Keratinocyte (primary cell): ENCODE measurements around the gene SLIT3. TPM values are rescaled to one million over a fixed set of nuclear protein-coding genes. Genes with fewer than 3 reads are reported as not detected.

ENCODE experiments used
- DNase-seq: peaks from one replicate; pipeline ENCODE4 v3.0.0-alpha.2; 2011; ENCODE audit warnings: low read depth, missing footprints, low spot score
- FAIRE-seq: peaks from 2 replicates; lab custom pipeline; 2011; peaks lifted over from hg19 to GRCh38; lab: Jason Lieb, UNC
- H2AFZ ChIP-seq: 2 replicates; pipeline ENCODE4 v1.6.0; 2012; ENCODE audit warnings: low read length, control low read depth, inconsistent platforms; ENCODE audit not compliant: control insufficient read depth
- H3K27ac ChIP-seq: 2 replicates; pipeline ENCODE4 v1.5.1; 2011; ENCODE audit warnings: low read length; ENCODE audit not compliant: control insufficient read depth, insufficient read depth
- H3K27me3 ChIP-seq: 3 replicates; pipeline ENCODE4 v1.6.0; 2011; ENCODE audit warnings: low read length; ENCODE audit not compliant: control insufficient read depth, insufficient read depth; ENCODE audit errors: extremely low read depth
- H3K36me3 ChIP-seq, 2 experiments: 2 replicates in 1 of 2; 3 replicates in 1 of 2; pipeline ENCODE4 v1.5.1; 2011; ENCODE audit warnings: low read length in 2 of 2, mild to moderate bottlenecking in 1 of 2; ENCODE audit not compliant: control insufficient read depth in 2 of 2, insufficient read depth in 2 of 2; ENCODE audit errors: extremely low read depth in 1 of 2
- H3K4me1 ChIP-seq: 3 replicates; pipeline ENCODE4 v1.5.1; 2011; ENCODE audit warnings: low read length; ENCODE audit not compliant: control insufficient read depth, insufficient read depth; ENCODE audit errors: extremely low read depth
- H3K4me2 ChIP-seq: 3 replicates; pipeline ENCODE4 v1.6.0; 2011; ENCODE audit warnings: low read depth, low read length; ENCODE audit not compliant: control insufficient read depth, insufficient read depth; ENCODE audit errors: extremely low read depth
- H3K4me3 ChIP-seq, 3 experiments: fragments of 200-600 bp in 1 of 3; sonication (generic) in 1 of 3; 2 replicates in 2 of 3; 3 replicates in 1 of 3; pipeline ENCODE4 v1.5.1; 2011 to 2016; ENCODE audit warnings: low read length in 3 of 3, mild to moderate bottlenecking in 3 of 3, control low read depth in 2 of 3, inconsistent platforms in 1 of 3, low read depth in 1 of 3, mixed read lengths in 1 of 3, mixed run types in 1 of 3, moderate library complexity in 1 of 3; ENCODE audit not compliant: control insufficient read depth in 2 of 3, insufficient read depth in 2 of 3; ENCODE audit errors: extremely low read depth in 1 of 3
- H3K79me2 ChIP-seq: 2 replicates; pipeline ENCODE4 v1.6.0; 2012; ENCODE audit warnings: low read length; ENCODE audit not compliant: control insufficient read depth, insufficient read depth
- H3K9ac ChIP-seq: 3 replicates; pipeline ENCODE4 v1.6.0; 2011; ENCODE audit warnings: low read length; ENCODE audit not compliant: control insufficient read depth, insufficient read depth; ENCODE audit errors: extremely low read depth
- H3K9me1 ChIP-seq: 3 replicates; pipeline ENCODE4 v1.6.0; 2011; ENCODE audit warnings: low read length; ENCODE audit not compliant: control insufficient read depth, insufficient read depth; ENCODE audit errors: extremely low read depth
- H3K9me3 ChIP-seq: 2 replicates; pipeline ENCODE4 v1.5.1; 2012; ENCODE audit warnings: low read depth, low read length; ENCODE audit not compliant: control insufficient read depth
- H4K20me1 ChIP-seq: 3 replicates; pipeline ENCODE4 v1.6.0; 2011; ENCODE audit warnings: low read length; ENCODE audit not compliant: control insufficient read depth, insufficient read depth; ENCODE audit errors: extremely low read depth
- CTCF ChIP-seq, 3 experiments: IDR thresholded peaks in 1 of 3; conservative IDR thresholded peaks in 1 of 3; optimal IDR thresholded peaks in 1 of 3; 2 replicates in 2 of 3; 3 replicates in 1 of 3; pipeline versions ENCODE3 to v1.5.1; 2011; ENCODE audit warnings: low read length in 3 of 3, mild to moderate bottlenecking in 3 of 3, moderate library complexity in 2 of 3, control low read depth in 1 of 3, inconsistent platforms in 1 of 3; ENCODE audit not compliant: insufficient read depth in 2 of 3; ENCODE audit errors: extremely low read depth in 1 of 3
- EZH2 ChIP-seq: IDR thresholded peaks from one replicate; pipeline ENCODE4 v1.6.1; 2012; ENCODE audit warnings: inconsistent platforms, mild to moderate bottlenecking, low read length, moderate library complexity
- dilution Hi-C: fragments of 300-500 bp; cut with MboI; formaldehyde crosslinking; loops from one replicate; pipeline ENCODE4 v1.7.0; 2020; ENCODE audit warnings: low sequenced_read_pairs; ENCODE audit not compliant: extremely low pct_ligation_motif_present
- polyA plus RNA-seq, 5 experiments: library from polyadenylated mRNA; depleted of rRNA in 3 of 5; stranded (reverse) in 3 of 5; stranded (forward) in 1 of 5; unstranded in 1 of 5; fragments of >200 nt; gene quantifications; 1 replicate in 1 of 5; 2 replicates in 3 of 5; 3 replicates in 1 of 5; pipeline versions ENCODE4 v1.2.1 to v1.2.3, GENCODE V29; 2011 to 2012; ENCODE audit warnings: missing spikeins in 2 of 5, low read depth in 1 of 5, low replicate concordance in 1 of 5

SLIT3 gene
- polyA plus RNA-seq, 1 donor (not counting 4 experiments of a cell fraction or from before 2014, with no cell fraction given): 2.4 TPM

GRCh38 chr5:168800701-168801100, 500.2 kb downstream of the SLIT3 start:
- no peak overlapping the region for H3K4me2 ChIP-seq

GRCh38 chr5:168798065-168799023, 502.6 kb downstream of the SLIT3 start:
- no peaks in the 10 kb centered on the region for H3K9me3 ChIP-seq
- H3K4me1 ChIP-seq: no peaks in the 10 kb centered on the region
- TF ChIP-seq EZH2 (no peak), CTCF (optimal IDR thresholded peaks at IDR 0.05 in 1 of 3, IDR thresholded peaks at IDR 0.05 in 1 of 3, conservative IDR thresholded peaks at IDR 0.05 in 1 of 3; ENCODE audit: extremely low read depth in 1 of 3, insufficient read depth in 2 of 3, low read length in 3 of 3) (no peak)
- H2AFZ ChIP-seq: no peak overlapping the region
- FAIRE-seq (no peak), DNase-seq (no peak)
- no peak overlapping the region for H3K9ac ChIP-seq
- H3K27ac ChIP-seq: no peak overlapping the region
- H3K4me2 ChIP-seq: no peak overlapping the region
- H3K9me1 ChIP-seq: no peaks in the 10 kb centered on the region
- H3K4me3 ChIP-seq: no peak overlapping the region
- H3K27me3 ChIP-seq: no peaks in the 10 kb centered on the region
- dilution Hi-C loops: no loop called here
- H4K20me1 ChIP-seq: no peaks in the 10 kb centered on the region
- H3K36me3 ChIP-seq: no peaks in the 10 kb centered on the region
- no peaks in the 10 kb centered on the region for H3K79me2 ChIP-seq

More at GRCh38 chr5:168800701-168801100, 500.2 kb downstream of the SLIT3 start:
- dilution Hi-C loops: no loop called here
- no peak overlapping the region for H3K9ac ChIP-seq
- H3K36me3 ChIP-seq: no peaks in the 10 kb centered on the region
- H3K27ac ChIP-seq: no peak overlapping the region
- no peaks in the 10 kb centered on the region for H4K20me1 ChIP-seq
- no peak overlapping the region for H3K4me3 ChIP-seq
- FAIRE-seq (no peak), DNase-seq (no peak)
- H3K27me3 ChIP-seq: no peaks in the 10 kb centered on the region
- no peaks in the 10 kb centered on the region for H3K79me2 ChIP-seq
- no peaks in the 10 kb centered on the region for H3K9me3 ChIP-seq
- H3K4me1 ChIP-seq: no peaks in the 10 kb centered on the region
- TF ChIP-seq EZH2 (no peak), CTCF (optimal IDR thresholded peaks at IDR 0.05 in 1 of 3, IDR thresholded peaks at IDR 0.05 in 1 of 3, conservative IDR thresholded peaks at IDR 0.05 in 1 of 3; ENCODE audit: extremely low read depth in 1 of 3, insufficient read depth in 2 of 3, low read length in 3 of 3) (no peak)
- H2AFZ ChIP-seq: no peak overlapping the region
- H3K9me1 ChIP-seq: no peaks in the 10 kb centered on the region
